CD14-positive monocyte (primary cell): ENCODE data around the gene CHN1. TPM values are rescaled to one million over a fixed set of nuclear protein-coding genes. Genes with fewer than 3 reads are reported as not detected.

Source experiments
- DNase-seq, 3 donors: peaks; one replicate each; pipeline ENCODE4 v3.0.0-alpha.2; 2011 to 2022
- H2AFZ ChIP-seq: 2 replicates; pipeline ENCODE4 v1.6.0; 2012; ENCODE audit warnings: mild to moderate bottlenecking, low read depth, low read length, inconsistent platforms; ENCODE audit not compliant: insufficient read depth, poor library complexity, severe bottlenecking
- H3K27ac ChIP-seq, 2 donors: 1 replicate in 1 of 2; 2 replicates in 1 of 2; pipeline ENCODE4 v1.5.1; 2012 to 2013; ENCODE audit warnings: low read length in 2 of 2, control low read depth in 1 of 2, inconsistent platforms in 1 of 2, low read depth in 1 of 2, mild to moderate bottlenecking in 1 of 2
- H3K27me3 ChIP-seq, 2 donors: one replicate each; pipeline versions ENCODE4 v1.6.0 to v1.6.1; 2011 to 2013; ENCODE audit warnings: low read length in 2 of 2; ENCODE audit not compliant: control insufficient read depth in 2 of 2, insufficient read depth in 2 of 2
- H3K36me3 ChIP-seq, 2 donors: replicated peaks in 1 of 2; 1 replicate in 1 of 2; 2 replicates in 1 of 2; pipeline versions ENCODE4 v1.5.1 to v1.6.1; 2012 to 2013; ENCODE audit warnings: low read length in 2 of 2, control low read depth in 1 of 2, inconsistent platforms in 1 of 2, mild to moderate bottlenecking in 1 of 2; ENCODE audit not compliant: insufficient read depth in 2 of 2, control insufficient read depth in 1 of 2
- H3K4me1 ChIP-seq, 2 donors: 1 replicate in 1 of 2; 2 replicates in 1 of 2; pipeline versions ENCODE4 v1.5.1 to v1.6.1; 2012 to 2013; ENCODE audit warnings: low read length in 2 of 2, control low read depth in 1 of 2, inconsistent platforms in 1 of 2, mild to moderate bottlenecking in 1 of 2, moderate library complexity in 1 of 2; ENCODE audit not compliant: insufficient read depth in 2 of 2, control insufficient read depth in 1 of 2
- H3K4me2 ChIP-seq: replicated peaks from 2 replicates; pipeline ENCODE3; 2012; ENCODE audit warnings: low read length, moderate library complexity, mild to moderate bottlenecking; ENCODE audit not compliant: poor library complexity, severe bottlenecking; ENCODE audit errors: extremely low read depth
- H3K4me3 ChIP-seq, 3 experiments: fragments of 200-600 bp in 1 of 3; sonication (generic) in 1 of 3; replicated peaks in 1 of 3; 1 replicate in 2 of 3; 2 replicates in 1 of 3; pipeline ENCODE4 v1.5.1; 2011 to 2013; ENCODE audit warnings: low read length in 3 of 3, mild to moderate bottlenecking in 3 of 3, control low read depth in 2 of 3, low read depth in 2 of 3, inconsistent platforms in 1 of 3, moderate library complexity in 1 of 3
- H3K79me2 ChIP-seq: 2 replicates; pipeline ENCODE4 v1.6.0; 2012; ENCODE audit warnings: mild to moderate bottlenecking, control low read depth, inconsistent platforms, low read length, moderate library complexity; ENCODE audit not compliant: insufficient read depth
- H3K9ac ChIP-seq: 2 replicates; pipeline ENCODE4 v1.6.0; 2017; ENCODE audit warnings: low read length, mild to moderate bottlenecking; ENCODE audit not compliant: insufficient read depth, poor library complexity, severe bottlenecking
- H3K9me3 ChIP-seq, 2 donors: replicated peaks in 1 of 2; 1 replicate in 1 of 2; 2 replicates in 1 of 2; pipeline versions ENCODE4 v1.5.1 to v1.6.1; 2012 to 2013; ENCODE audit warnings: low read length in 2 of 2, control low read depth in 1 of 2; ENCODE audit not compliant: control insufficient read depth in 1 of 2, insufficient read depth in 1 of 2
- H4K20me1 ChIP-seq: 2 replicates; pipeline ENCODE4 v1.6.0; 2012; ENCODE audit warnings: mild to moderate bottlenecking, low read length, control low read depth, moderate library complexity; ENCODE audit not compliant: insufficient read depth
- H3K27ac Mint-ChIP-seq, 7 donors: one replicate each; pipeline ENCODE4 v1.8.0; 2020; ENCODE audit warnings: mild to moderate bottlenecking in 7 of 7, mixed read lengths in 7 of 7, moderate library complexity in 6 of 7, inconsistent platforms in 2 of 7
- H3K27me3 Mint-ChIP-seq, 3 donors: one replicate each; pipeline ENCODE4 v1.8.0; 2021 to 2022; ENCODE audit warnings: low read depth in 3 of 3, mild to moderate bottlenecking in 3 of 3, mixed read lengths in 3 of 3, moderate library complexity in 3 of 3, inconsistent platforms in 1 of 3
- H3K36me3 Mint-ChIP-seq, 2 donors: one replicate each; pipeline ENCODE4 v1.8.0; 2020; ENCODE audit warnings: mixed read lengths in 2 of 2, inconsistent platforms in 1 of 2, mild to moderate bottlenecking in 1 of 2
- H3K4me1 Mint-ChIP-seq: one replicate; pipeline ENCODE4 v1.8.0; 2020; ENCODE audit warnings: mild to moderate bottlenecking, mixed read lengths
- H3K4me3 Mint-ChIP-seq, 2 donors: one replicate each; pipeline ENCODE4 v1.8.0; 2020; ENCODE audit warnings: mild to moderate bottlenecking in 2 of 2, mixed read lengths in 2 of 2, moderate library complexity in 1 of 2
- H3K9me3 Mint-ChIP-seq, 7 donors: one replicate each; pipeline ENCODE4 v1.8.0; 2020 to 2022; ENCODE audit warnings: mixed read lengths in 7 of 7, mild to moderate bottlenecking in 6 of 7, moderate library complexity in 6 of 7, inconsistent platforms in 2 of 7
- WGBS: methylation state at CpG from one replicate; pipeline ENCODE4 v1.1.5; 2013; ENCODE audit warnings: missing lambda C conversion rate; ENCODE audit not compliant: insufficient coverage; 5-methylcytosine and 5-hydroxymethylcytosine counted together
- intact Hi-C, 2 donors: fragments of 100-400 bp; cut with micrococcal nuclease; formaldehyde crosslinking; loops; one replicate each; pipeline versions ENCODE4 v1.15.0 to v1.15.1; 2023
- polyA plus RNA-seq, 3 donors: library from polyadenylated mRNA; depleted of rRNA in 1 of 3; unstranded in 2 of 3; stranded (reverse) in 1 of 3; fragments of 300-500 nt in 2 of 3; fragments of >200 nt in 1 of 3; fragmentation: Illumina TruSeq in 2 of 3; gene quantifications; 1 replicate in 2 of 3; 2 replicates in 1 of 3; pipeline ENCODE4 v1.2.3, GENCODE V29; 2012 to 2021
- TF ChIP-seq, protein P1 (sequence below): fragments of 200-600 bp; IDR thresholded peaks from one replicate; pipeline ENCODE4 v1.8.0; 2022; ENCODE audit warnings: antibody characterized with exemption, mild to moderate bottlenecking

Gene CHN1
- polyA plus RNA-seq, 3 donors: 0.36 TPM; not detected in 2

DNA sequence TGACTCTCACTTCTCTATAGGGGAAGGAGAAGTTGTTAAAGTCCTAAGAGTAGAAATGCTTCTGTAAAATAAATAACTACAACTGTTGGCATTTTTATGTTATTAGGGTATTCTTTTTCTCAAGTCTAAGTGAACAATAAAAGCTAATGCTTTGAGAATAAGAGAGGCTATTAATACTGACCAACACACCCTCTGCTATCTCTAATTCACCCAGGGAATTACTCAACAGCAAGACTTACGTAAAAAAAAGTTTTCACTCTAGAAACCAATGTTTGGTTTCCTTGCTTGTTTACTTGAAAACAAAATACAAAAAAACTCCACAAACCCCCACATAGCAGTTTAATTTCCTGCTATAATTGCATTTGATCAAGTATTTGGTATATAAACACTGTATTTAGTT lies 25.2 kb downstream of the CHN1 start:
- no peak overlapping the region for H2AFZ ChIP-seq
- H3K27ac ChIP-seq: no peak overlapping the region
- no peaks in the 10 kb centered on the region for H3K36me3 ChIP-seq
- no peak for DNase-seq
- Mint-ChIP-seq H3K4me3 (no peak overlapping the region), H3K36me3 (no peaks in the 10 kb centered on the region), H3K27me3 (peaks cover 9 to 20% (median 10%) of the 10 kb centered on the region in 3 donors), H3K27ac (no peak overlapping the region), H3K9me3 (peaks cover 0 to 2% (median 0%) of the 10 kb centered on the region in 7 donors), H3K4me1 (no peaks in the 10 kb centered on the region)
- TF ChIP-seq, protein P1, sequence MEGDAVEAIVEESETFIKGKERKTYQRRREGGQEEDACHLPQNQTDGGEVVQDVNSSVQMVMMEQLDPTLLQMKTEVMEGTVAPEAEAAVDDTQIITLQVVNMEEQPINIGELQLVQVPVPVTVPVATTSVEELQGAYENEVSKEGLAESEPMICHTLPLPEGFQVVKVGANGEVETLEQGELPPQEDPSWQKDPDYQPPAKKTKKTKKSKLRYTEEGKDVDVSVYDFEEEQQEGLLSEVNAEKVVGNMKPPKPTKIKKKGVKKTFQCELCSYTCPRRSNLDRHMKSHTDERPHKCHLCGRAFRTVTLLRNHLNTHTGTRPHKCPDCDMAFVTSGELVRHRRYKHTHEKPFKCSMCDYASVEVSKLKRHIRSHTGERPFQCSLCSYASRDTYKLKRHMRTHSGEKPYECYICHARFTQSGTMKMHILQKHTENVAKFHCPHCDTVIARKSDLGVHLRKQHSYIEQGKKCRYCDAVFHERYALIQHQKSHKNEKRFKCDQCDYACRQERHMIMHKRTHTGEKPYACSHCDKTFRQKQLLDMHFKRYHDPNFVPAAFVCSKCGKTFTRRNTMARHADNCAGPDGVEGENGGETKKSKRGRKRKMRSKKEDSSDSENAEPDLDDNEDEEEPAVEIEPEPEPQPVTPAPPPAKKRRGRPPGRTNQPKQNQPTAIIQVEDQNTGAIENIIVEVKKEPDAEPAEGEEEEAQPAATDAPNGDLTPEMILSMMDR: no peak
- no peaks in the 10 kb centered on the region for H3K79me2 ChIP-seq
- peaks cover 0 to 12% of the 10 kb centered on the region in 2 donors for H3K27me3 ChIP-seq
- no peak overlapping the region for H3K4me2 ChIP-seq
- no peaks in the 10 kb centered on the region for H3K4me1 ChIP-seq
- intact Hi-C loops: no loop called here
- no peaks in the 10 kb centered on the region for H4K20me1 ChIP-seq
- no peak overlapping the region for H3K9ac ChIP-seq
- no peak overlapping the region for H3K4me3 ChIP-seq
- no peaks in the 10 kb centered on the region for H3K9me3 ChIP-seq
- WGBS: no CpG with 5 or more reads among the region's 1 CpG

- no peak overlapping the region for H3K4me2 ChIP-seq
- TF ChIP-seq, protein P1: no peak
- no peaks in the 10 kb centered on the region for H3K9me3 ChIP-seq
- no peaks in the 10 kb centered on the region for H3K36me3 ChIP-seq
- no peak overlapping the region for H3K27ac ChIP-seq
- DNase-seq: no peak
- H3K4me3 Mint-ChIP-seq: no peak overlapping the region
- no peaks in the 10 kb centered on the region for H3K4me1 Mint-ChIP-seq
- peaks cover 0 to 2% (median 0%) of the 10 kb centered on the region in 7 donors for H3K9me3 Mint-ChIP-seq
- no peak overlapping the region for H3K4me3 ChIP-seq
- no peaks in the 10 kb centered on the region for H4K20me1 ChIP-seq
- H2AFZ ChIP-seq: no peak overlapping the region
- peaks cover 5 to 17% (median 11%) of the 10 kb centered on the region in 3 donors for H3K27me3 Mint-ChIP-seq
- no peak overlapping the region for H3K9ac ChIP-seq
- intact Hi-C loops: no loop called here
- no peak overlapping the region for H3K27ac Mint-ChIP-seq
- WGBS: no CpG with 5 or more reads among the region's 2 CpGs
- no peaks in the 10 kb centered on the region for H3K79me2 ChIP-seq
- H3K27me3 ChIP-seq: peaks cover 0 to 15% of the 10 kb centered on the region in 2 donors
- H3K36me3 Mint-ChIP-seq: no peaks in the 10 kb centered on the region
- H3K4me1 ChIP-seq: no peaks in the 10 kb centered on the region
Observed at GRCh38 chr2:174977364-174977763, 27.8 kb downstream of the CHN1 start.
